NOMO-1 treated with DMSO at 0.1 percent for 48 hours (cell line): ENCODE data around the gene HSP90AB1.

Experiments used
- DNase-seq: peaks from one replicate; lab custom pipeline; 2025; ENCODE audit not compliant: unreplicated experiment; lab: John Stamatoyannopoulos, UW

Gene HSP90AB1

DNA sequence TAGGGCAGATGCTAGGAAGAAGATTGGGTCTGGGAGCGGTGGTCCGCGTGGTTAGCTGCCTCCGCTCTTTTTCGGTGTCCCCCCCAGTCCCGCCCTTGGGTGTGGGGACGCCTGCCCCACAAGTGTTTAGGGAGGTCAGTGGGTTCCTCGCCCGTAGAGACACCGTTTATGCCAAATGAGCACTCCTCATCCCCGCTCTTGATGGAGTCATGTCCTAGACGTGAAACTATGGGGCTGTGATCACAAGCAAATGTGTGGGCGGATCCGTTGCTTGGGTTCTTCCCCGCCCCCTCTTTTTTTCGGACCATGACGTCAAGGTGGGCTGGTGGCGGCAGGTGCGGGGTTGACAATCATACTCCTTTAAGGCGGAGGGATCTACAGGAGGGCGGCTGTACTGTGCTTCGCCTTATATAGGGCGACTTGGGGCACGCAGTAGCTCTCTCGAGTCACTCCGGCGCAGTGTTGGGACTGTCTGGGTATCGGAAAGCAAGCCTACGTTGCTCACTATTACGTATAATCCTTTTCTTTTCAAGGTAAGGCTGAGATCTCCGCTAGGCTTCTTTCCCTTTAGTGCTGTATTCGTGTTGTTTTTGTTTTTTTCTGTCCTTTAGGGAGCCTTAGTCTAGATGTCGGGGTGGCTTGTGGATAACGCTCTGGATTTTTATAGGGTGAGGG lies at the start of gene HSP90AB1:
Gene HSP90AB1, plus strand, starts transcription at position 439 of the 675 bp plus-strand sequence. CDS start 1,529 bp downstream, outside the sequence.
- peak; percentile 95 for DNase-seq

DNA sequence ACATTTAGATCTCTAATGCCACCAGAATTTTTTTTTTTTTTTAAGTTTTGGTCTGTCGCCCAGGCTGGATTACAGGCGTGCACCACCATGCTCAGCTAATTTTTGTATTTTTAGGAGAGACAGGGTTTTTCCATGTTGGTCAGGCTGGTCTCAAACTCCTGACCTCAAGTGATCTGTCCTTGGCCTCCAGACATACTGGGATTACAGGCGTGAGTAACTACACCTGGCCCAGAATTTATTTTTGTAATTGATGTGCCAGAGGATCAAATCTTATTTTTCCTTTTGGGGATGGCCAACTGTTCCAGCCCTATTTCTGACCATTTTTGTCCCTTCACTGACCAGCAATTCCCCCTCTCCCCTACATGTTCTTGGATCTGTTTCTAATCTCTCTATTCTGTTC lies 48.2 kb upstream of the HSP90AB1 start:
- DNase-seq: no peak

DNA sequence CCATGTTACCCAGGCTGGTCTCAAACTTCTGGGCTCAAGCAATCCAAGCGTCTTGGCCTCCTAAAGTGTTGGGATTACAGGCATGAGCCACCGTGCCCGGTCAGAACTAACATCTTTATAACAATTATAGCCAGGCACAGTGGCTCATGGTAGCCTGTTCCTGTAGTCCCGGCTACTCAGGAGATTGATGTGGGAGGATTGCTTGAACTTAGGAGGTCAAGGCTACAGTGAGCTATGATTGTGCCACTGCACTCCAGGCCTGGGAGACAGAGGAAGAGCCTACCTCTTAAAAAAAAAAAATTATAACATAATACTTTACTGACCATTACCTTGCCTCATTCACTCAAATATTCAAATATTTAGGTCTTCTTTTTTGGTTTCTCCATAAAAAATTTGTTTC lies 47.0 kb upstream of the HSP90AB1 start:
- DNase-seq: no peak

DNA sequence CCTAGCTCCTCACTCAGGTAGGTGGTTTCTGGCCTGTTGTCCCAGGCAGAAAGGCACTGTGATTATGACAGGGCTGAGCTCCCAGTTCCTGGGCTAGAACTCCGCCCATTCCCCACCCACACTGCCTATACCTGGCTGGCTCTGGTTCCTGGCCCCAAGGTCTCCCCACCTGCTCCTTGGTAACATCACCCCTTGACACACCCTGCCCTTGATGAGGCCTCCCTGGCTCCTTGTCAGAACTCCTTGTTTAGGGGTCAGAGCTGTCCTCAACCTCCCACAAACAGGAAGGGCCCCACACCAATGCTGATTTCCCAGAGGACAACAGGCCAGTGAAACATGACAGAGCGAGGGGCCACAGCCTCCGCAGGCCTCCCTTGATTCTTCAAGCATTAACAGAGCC lies 45.7 kb upstream of the HSP90AB1 start:
- DNase-seq: no peak

DNA sequence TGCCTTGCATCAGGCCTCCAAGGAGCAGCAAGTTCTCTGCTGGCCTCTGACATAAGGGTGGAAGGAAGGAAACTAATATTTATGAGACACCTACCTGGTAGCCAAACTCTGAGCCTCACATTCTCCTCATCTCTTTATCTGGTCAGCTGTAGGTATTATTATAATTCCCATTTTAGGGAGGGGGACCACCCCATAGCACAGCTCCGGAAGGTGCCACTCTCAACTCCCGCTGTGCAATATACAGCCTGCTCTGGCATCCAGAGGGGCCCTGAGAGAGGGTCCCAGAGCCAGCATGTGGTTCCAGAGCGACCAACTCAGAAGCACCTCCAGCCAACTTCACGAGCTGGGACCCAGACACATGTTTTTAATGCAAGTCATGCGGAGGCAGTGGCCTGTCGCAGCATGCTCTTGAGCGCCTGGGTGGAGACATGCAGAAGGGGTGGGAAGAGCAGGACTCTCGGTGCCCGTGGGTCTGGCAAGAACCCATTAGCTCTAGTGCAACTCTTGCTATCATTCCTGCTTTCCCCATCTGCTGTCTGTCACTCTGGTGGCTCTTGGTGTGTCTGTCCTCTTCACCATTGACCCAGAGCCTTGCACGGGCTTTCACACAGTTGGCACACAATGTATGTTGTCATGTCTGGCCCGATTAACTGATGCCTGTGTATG lies 45.1 kb upstream of the HSP90AB1 start:
- DNase-seq: no peak

DNA sequence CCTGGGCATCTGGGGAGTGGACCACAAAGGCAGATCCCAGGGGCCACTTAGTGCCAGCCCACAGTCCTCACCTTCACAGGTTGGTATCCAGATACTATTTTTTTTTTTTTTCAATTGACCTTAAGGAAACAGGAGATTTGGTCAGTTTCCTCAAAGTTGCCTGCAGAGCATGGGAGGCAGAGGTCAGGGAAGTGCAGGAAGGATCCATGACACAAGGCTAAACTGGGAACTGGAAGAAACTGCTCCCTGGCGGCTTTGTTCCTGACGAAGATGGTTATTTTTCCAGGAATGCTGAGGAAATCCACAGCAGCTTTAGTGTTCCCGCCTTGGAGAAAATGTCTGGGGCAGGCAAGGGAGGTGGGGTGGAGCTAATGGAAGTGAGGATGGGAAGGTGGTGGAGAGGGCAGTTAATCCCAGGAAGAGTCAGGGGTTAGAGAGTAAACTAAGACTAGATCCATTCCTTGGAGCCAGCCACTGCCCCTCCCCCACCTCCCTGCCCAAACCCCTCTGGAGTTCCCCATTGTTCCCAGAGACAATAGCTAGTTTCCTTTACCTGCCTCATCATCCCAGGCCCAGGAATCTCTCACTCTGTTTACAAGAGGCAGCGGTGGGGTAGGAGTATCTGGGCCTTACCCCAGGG lies 44.4 kb upstream of the HSP90AB1 start:
- no peak for DNase-seq

DNA sequence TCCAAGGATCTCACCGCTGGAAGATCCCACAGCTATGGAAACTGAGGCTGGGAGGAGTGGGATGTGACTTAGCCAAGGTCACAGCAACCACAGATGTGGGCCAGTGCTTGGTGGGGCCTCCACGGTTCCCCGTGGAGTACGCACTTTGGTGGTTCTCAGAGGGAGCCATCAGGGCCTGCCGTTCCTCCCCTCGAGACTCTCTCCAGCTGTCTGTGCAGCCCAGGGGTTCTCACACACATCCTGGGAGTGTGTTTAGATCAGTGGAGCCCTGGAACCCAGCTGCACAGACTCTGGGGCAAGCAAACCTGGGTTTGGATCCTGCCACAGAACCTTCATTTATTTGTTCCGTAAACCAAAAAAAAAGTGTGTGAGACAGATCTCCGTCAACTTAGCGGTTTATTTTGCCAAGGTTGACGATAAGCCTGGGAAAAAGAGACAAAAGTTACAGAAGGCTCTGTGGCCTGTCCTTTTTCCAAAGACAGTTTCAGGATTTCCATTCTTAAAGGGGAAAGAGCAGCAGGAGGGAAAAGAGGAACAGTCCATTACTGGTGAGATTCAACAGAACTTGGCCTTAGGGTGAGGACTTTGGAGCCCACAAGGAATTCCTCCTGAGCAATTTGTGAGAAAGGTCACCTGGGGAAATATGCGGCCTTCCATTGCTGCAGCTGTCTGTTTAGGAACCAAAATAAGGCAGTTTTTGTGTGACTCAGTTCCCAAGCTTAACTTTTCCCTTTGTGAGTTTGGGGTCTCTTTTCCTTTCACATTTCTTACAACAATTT lies 43.7 kb upstream of the HSP90AB1 start:
- DNase-seq: no peak

DNA sequence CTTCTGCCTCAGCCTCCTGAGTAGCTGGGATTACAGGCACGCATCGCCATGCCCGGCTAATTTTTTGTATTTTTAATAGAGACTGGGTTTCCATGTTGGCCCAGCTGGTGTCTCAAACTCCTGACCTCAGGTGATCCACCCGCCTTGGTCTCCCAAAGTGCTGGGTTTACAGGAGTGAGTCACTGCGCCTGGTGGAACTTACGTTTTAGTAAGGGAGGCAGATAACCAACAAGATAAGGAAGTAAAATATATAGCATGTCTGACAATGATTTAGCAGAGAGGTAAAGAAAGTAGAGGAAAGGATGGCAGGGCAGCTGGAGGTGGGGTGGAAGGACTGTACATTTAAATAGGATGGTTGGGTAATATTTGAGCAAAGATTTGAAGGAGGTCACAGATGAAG lies 42.9 kb upstream of the HSP90AB1 start:
- peak; percentile 49 for DNase-seq

DNA sequence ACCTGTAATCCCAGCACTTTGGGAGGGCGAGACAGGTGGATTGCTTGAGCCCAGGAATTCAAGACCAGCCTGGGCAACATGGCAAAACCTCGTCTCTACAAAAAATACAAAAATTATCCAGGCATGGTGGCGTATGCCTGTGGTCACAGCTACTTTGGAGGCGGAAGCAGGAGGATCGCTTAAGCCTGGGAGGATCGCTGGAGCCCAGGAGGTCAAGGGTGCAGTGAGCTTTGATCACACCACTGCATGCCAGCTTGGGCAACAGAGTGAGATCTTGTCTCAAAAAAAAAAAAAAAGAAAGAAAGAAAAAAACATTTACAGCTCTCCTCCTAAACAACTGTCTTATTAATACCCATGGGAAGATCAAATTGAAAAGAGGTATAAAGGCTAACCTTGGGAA lies 38.9 kb upstream of the HSP90AB1 start:
- DNase-seq: no peak

DNA sequence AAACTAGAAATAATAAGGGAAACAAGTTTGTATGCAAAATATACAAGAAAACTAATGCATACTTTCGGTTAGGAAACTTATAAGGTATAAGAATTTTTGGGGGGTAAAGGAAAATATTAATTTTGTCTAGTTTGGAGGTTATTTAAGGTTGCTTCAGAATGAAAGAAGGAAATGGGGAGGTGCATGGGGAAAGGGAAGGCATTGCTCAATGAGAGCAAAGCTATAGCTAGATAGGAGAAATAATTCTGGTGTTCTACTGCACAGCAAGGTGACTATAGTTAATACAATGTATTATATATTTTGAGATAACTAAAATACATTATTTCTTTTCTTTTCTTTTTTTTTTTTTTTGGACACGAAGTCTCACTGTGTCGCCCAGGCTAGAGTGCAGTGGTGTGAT lies 35.6 kb upstream of the HSP90AB1 start:
- peak; percentile 69 for DNase-seq

DNA sequence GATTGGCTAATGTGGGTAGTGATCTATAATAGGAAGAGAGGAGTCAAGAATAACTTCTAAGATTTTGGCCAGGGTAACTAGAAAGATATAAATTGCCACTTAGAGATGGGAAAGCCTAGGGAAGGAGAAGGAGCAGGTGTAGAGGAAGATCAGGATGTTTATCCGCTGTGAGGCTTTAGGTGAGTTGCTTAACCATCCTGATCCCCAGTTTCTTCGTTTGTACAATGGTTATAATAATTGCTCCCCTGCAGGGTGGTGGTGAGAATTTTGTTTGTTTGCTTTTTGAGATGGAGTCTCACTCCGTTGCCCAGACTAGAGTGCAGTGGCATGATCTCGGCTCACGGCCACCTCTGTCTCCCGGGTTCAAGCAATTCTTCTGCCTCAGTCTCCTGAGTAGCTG lies 32.6 kb upstream of the HSP90AB1 start:
- no peak for DNase-seq

DNA sequence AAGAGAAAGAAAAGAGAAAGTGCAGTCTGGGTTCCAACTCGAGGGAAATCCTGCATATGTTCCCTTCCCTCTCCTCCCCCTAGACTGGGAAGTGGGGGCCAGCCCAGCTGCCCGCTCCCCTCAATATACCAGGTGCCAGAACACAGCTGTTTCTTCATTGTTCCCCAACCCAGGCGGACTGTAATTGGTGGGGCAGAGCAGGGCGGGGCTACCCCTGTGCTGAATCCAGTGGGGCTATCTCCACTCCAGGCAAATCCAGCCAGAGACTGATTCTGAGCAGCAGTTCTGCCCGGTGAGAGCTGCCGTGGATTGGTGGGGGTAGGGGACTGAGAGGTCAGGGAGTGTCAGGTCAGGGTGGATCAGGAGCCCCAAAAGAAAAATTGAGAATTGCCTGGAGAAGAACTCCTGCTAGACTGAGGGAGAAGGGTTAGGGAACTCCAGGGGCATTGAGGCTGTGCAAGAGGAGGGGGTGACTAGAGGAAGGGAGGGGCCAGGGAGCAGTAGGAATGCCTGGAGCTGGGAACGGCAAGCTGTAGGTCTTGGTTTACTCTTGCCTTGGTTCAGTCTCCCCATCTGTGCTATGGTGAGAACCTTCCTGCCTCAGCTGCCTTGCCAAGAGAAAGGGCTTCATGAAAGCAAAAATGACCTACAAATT lies 30.1 kb upstream of the HSP90AB1 start, which contains the start of gene MYMX:
Gene MYMX, plus strand, starts transcription at position 250 of the 655 bp plus-strand sequence. CDS start 546 bp downstream, outside the sequence.
- no peak for DNase-seq

DNA sequence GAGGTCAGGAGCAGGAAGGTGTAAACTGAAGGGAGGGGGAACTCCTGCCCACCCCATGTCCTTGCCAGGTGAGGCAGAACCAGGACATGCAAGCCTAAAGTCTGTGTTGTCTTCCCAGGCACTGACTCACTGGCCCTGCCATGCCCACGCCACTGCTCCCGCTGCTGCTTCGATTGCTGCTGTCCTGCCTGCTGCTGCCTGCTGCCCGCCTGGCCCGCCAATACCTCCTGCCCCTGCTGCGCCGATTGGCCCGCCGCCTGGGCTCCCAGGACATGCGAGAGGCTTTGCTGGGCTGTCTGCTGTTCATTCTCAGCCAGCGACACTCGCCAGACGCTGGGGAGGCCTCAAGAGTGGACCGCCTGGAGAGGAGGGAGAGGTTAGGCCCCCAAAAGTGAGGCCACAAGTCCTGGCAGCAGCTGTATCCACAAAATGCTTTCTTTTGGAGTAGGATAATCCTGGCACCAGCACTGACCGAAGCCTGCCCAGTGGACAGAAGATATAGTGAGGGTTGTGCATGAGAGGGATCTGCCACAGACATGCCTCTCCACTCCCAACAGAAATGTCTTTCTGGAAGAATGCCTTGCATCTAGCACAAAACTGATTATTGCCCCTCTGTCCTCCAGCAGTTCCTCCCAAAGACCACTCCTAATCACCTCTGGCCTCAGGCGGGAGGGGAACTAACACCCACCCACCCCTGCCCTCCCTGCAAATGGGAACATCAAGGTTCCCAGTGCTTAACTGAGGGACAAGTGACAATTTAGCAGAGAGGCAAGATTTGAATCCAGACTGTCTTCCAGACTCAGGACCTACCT lies 29.4 kb upstream of the HSP90AB1 start:
- no peak for DNase-seq

DNA sequence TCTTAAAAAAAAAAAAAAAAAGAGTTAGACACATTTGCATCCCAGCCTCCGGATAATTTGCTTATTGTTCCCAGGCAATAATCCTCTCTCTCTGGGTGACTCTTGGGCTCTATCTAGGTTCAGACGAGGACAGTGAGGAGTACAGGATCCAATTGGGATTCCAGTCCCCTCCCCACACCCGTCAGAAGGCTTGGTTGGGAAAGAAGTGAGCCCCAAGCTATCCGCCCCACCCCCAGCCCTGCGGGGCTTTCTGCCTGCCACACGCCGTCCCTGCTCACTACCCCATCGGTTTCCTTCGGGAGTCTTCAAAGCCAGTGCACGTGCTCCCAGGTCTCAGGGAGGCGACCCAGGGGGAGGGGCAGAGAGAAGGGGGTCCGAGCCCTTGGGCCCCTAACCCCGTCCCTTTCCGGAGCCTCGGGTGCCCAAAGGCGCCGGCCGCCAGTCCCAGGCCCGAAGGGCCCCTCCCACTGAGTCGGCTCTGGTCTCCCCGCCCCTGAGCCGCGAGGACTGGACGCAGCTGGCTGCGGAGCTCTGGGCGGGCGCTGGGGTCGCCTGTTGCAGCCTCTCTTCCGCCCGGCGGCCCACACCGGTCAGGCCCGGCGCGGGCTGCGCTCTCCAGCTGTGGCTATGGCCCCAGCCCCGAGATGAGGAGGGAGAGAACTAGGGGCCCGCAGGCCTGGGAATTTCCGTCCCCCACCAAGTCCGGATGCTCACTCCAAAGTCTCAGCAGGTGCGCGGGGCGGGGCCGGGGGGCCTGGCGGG lies 27.7 kb upstream of the HSP90AB1 start:
- DNase-seq: peak; percentile 74

DNA sequence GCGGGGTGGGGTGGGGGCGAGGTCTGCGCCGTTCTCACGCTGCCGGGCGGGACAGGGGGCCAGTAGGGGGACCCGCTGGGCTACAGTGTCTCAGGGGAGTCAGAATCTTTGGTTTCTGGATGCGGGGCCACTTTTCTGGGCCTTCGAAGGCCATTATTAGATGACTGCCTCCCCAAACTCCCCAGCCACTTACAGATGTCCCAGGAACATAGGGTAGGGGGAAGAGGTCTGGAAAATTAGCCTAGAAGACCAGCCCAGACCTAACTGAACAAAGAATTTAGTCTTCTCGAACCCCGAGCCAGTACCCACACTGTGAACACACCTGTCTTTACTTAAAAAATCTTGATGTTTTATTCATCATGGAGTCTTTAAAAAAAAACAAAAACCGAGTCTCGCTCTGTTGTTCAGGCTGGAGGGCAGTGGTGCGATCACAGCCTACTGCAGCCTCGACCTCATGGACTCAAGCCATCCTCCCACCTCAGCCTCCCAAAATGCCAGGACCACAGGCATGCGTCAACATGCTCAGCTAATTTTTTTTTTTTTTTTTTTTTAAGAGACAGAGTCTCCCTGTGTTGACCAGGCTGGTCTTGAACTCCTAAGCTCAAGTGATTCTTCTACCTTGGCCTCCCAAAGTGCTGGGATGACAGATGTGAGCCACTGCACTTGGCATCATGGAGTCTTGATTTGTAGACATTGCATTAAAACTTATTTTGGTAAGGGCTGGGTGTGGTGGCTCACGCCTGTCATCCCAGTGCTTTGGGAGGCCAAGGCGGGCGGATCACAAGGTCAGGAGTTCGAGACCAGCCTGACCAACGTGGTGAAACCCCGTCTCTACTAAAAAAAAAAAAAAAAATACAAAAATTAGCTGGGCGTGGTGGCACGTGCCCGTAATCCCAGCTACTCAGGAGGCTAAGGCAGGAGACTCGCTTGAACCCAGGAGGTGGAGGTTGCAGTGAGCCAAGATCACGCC lies 26.8 kb upstream of the HSP90AB1 start:
- DNase-seq: no peak

DNA sequence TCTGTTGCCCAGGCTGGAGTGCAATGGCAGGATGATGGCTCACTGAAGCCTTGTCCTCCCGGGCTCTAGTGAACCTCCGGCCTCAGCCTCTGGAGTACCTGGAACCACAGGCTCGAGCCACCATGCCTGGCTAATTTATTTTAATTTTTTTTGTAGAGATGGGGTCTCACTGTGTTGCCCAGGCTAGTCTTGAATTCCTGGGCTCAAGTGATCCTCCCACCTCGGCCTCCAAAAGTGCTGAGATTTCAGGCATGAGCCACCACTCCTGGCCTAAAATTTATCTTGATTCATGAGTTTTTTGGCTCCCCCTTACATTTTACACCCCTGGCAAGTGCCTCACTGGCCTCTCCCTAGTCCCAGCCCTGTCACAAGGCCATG lies 26.0 kb upstream of the HSP90AB1 start:
- no peak for DNase-seq

DNA sequence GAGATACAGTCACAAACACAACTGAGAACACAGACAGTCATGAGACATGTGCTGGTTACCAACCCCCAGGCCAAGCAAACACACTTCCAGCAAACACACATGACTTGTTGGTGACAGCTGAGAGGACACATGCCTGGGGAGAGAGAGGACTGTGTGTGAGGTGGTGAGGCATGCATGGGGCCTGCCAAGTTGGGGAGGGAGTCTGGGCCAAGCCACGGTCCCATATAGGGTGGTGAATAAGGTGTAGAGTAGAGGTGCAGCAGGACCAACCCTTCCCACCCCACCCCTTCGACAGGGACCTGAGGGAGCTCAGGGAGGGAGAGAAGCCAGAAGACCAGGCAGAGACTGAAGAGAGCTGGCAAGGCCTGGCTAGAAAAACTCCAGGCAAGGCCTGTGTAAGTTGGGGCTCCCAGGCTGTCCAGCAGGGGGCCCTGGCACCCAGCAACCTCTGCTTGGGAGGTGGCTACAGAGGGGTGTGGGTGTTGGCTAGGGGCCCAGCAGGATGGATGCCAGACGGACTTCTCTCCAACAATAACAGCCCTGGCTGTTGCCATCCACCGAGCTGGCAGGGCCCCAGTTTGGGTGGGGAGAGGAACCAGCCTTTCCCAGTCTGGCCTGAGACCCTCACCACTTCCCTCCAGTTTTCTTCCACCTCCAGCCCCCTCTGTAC lies 25.5 kb upstream of the HSP90AB1 start:
- DNase-seq: peak; percentile 56

DNA sequence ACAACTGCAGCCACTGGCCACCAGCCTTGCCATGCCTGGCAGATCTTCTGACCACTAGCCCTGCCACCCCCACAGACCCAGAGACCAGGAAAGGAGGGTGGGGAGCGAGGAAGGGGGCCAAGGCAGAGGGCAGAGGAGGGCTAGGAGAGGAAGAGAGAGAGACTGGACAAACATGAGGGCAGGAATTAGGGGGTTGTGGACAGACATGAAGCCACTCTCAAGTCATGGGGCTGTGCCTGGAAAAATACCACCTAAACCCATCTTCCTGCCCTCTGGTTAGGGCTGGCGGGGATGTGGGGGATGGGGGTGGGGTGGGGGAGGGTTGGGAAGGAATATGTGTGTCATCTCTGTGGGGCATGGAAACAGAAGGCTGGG lies 25.0 kb upstream of the HSP90AB1 start:
- DNase-seq: no peak
